A549 (cell line): ENCODE measurements around the gene SPATA17. TPM values are rescaled to one million over a fixed set of nuclear protein-coding genes. Genes with fewer than 3 reads are reported as not detected.

ENCODE experiments used
- ATAC-seq, 2 experiments: fragments of 200-7000 bp in 1 of 2; fragments of >200 bp in 1 of 2; cut with Nextera tagmentation in 1 of 2; cut with Tn5 transposase in 1 of 2; 3 replicates each; pipeline versions ENCODE4 v1.8.0 to v1.9.1; 2018 to 2020; ENCODE audit warnings: mild to moderate bottlenecking in 1 of 2, moderate library complexity in 1 of 2
- CTCF ChIA-PET: fragments of 300-600 bp; sonication (Branson Sonifier 250); formaldehyde crosslinking; extraction: SDS; loops from one replicate; lab custom pipeline; 2021; ENCODE audit warnings: antibody characterized with exemption, inconsistent platforms; lab: Yijun Ruan, JAX
- POLR2A ChIA-PET: fragments of 350-600 bp; formaldehyde crosslinking; extraction: SDS; loops from one replicate; lab custom pipeline; 2021; ENCODE audit warnings: antibody characterized with exemption, inconsistent platforms; lab: Yijun Ruan, JAX
- DNase-seq, 2 experiments: peaks; one replicate each; pipeline versions ENCODE4 v3.0.0 to v3.0.0-alpha.2; 2011 to 2016; ENCODE audit warnings: low read depth in 1 of 2, low spot score in 1 of 2
- FAIRE-seq: peaks from 2 replicates; lab custom pipeline; 2011; peaks lifted over from hg19 to GRCh38; lab: Jason Lieb, UNC
- H3K27ac ChIP-seq, 2 experiments: fragments of >200 bp; sonication (Bioruptor Twin); formaldehyde crosslinking; 3 replicates each; pipeline ENCODE4 v1.5.1; 2016 to 2017
- H3K4me1 ChIP-seq: fragments of >200 bp; sonication (Bioruptor Twin); formaldehyde crosslinking; 3 replicates; pipeline ENCODE4 v1.6.1; 2016
- H3K4me2 ChIP-seq: fragments of >200 bp; sonication (Bioruptor Twin); formaldehyde crosslinking; 3 replicates; pipeline ENCODE4 v1.6.1; 2016
- H3K4me3 ChIP-seq: fragments of >200 bp; sonication (Bioruptor Twin); formaldehyde crosslinking; 3 replicates; pipeline ENCODE4 v1.5.1; 2016
- H3K9me3 ChIP-seq: fragments of >200 bp; sonication (Bioruptor Twin); formaldehyde crosslinking; 3 replicates; pipeline ENCODE4 v1.6.1; 2016
- BCL3 ChIP-seq: fragments of >200 bp; sonication (Bioruptor Twin); formaldehyde crosslinking; IDR thresholded peaks from 3 replicates; pipeline ENCODE4 v1.6.1; 2016
- CBX2 ChIP-seq: fragments of 200-600 bp; sonication (generic); IDR thresholded peaks from 2 replicates; pipeline ENCODE4 v1.6.1; 2016; ENCODE audit warnings: low read depth, mild to moderate bottlenecking, borderline replicate concordance
- E2F6 ChIP-seq: IDR thresholded peaks from 2 replicates; pipeline ENCODE4 v1.6.1; 2012; ENCODE audit warnings: low read depth, borderline replicate concordance
- EHF ChIP-seq: fragments of 250-450 bp; sonication (Bioruptor Pico); IDR thresholded peaks from 2 replicates; pipeline ENCODE4 v1.5.0; 2020; ENCODE audit warnings: mild to moderate bottlenecking
- ELK1 ChIP-seq: fragments of 150-350 bp; IDR thresholded peaks from 2 replicates; pipeline ENCODE4 v1.6.1; 2014; ENCODE audit warnings: low read depth, mild to moderate bottlenecking, low read length
- FOXS1 ChIP-seq: fragments of 250-450 bp; sonication (Bioruptor Pico); IDR thresholded peaks from 2 replicates; pipeline ENCODE4 v1.5.0; 2020; ENCODE audit warnings: mild to moderate bottlenecking, moderate library complexity
- GATA3 ChIP-seq: IDR thresholded peaks from 2 replicates; pipeline ENCODE4 v1.6.1; 2012; ENCODE audit warnings: borderline replicate concordance
- HES2 ChIP-seq: fragments of >200 bp; sonication (Bioruptor Twin); formaldehyde crosslinking; IDR thresholded peaks from 2 replicates; pipeline ENCODE4 v1.6.1; 2016
- HMGXB4 ChIP-seq: fragments of 250-450 bp; sonication (Bioruptor Pico); IDR thresholded peaks from 2 replicates; pipeline ENCODE4 v1.5.0; 2021; ENCODE audit warnings: mild to moderate bottlenecking, moderate library complexity, borderline replicate concordance
- JUNB ChIP-seq: fragments of >200 bp; sonication (Bioruptor Twin); formaldehyde crosslinking; IDR thresholded peaks from 2 replicates; pipeline ENCODE4 v1.6.1; 2016
- MAFK ChIP-seq: fragments of 450-650 bp; IDR thresholded peaks from 2 replicates; pipeline ENCODE4 v1.6.1; 2014; ENCODE audit not compliant: partially characterized antibody
- MYC ChIP-seq: IDR thresholded peaks from 2 replicates; pipeline ENCODE4 v1.6.1; 2012; ENCODE audit warnings: mild to moderate bottlenecking, inconsistent platforms, low read length, improper control_type of control experiment, borderline replicate concordance
- NFE2L2 ChIP-seq: fragments of 150-350 bp; conservative IDR thresholded peaks from 2 replicates; pipeline ENCODE4 v1.6.1; 2014; ENCODE audit warnings: low read length
- NPAS2 ChIP-seq: fragments of 250-450 bp; sonication (Bioruptor Pico); IDR thresholded peaks from 2 replicates; pipeline ENCODE4 v1.8.0; 2022; ENCODE audit warnings: mild to moderate bottlenecking, moderate library complexity, borderline replicate concordance
- POLR2AphosphoS2 ChIP-seq: conservative IDR thresholded peaks from 2 replicates; pipeline ENCODE4 v1.6.1; 2012; ENCODE audit warnings: low read length, improper control_type of control experiment, inconsistent platforms
- RARB ChIP-seq: fragments of 250-450 bp; sonication (Bioruptor Pico); IDR thresholded peaks from 2 replicates; pipeline ENCODE4 v1.8.0; 2021; ENCODE audit warnings: mild to moderate bottlenecking, moderate library complexity
- RCOR1 ChIP-seq: fragments of 150-350 bp; IDR thresholded peaks from 2 replicates; pipeline ENCODE4 v1.6.1; 2014; ENCODE audit warnings: antibody characterized with exemption, low read length, low read depth
- RNF2 ChIP-seq: fragments of 200-600 bp; sonication (generic); IDR thresholded peaks from 2 replicates; pipeline ENCODE4 v1.6.1; 2016; ENCODE audit warnings: low read depth, mild to moderate bottlenecking, antibody characterized with exemption, moderate library complexity, borderline replicate concordance
- TFCP2L1 ChIP-seq: fragments of 250-450 bp; sonication (Bioruptor Pico); IDR thresholded peaks from 2 replicates; pipeline ENCODE4 v1.5.0; 2021; ENCODE audit warnings: mild to moderate bottlenecking
- TP53 ChIP-seq: fragments of 250-450 bp; sonication (Bioruptor Pico); IDR thresholded peaks from 2 replicates; pipeline ENCODE4 v1.5.0; 2021; ENCODE audit warnings: mild to moderate bottlenecking, moderate library complexity
- USF2 ChIP-seq: fragments of 450-650 bp; IDR thresholded peaks from 2 replicates; pipeline ENCODE4 v1.6.1; 2014; ENCODE audit warnings: antibody characterized with exemption
- ZC3H11A ChIP-seq: fragments of 450-650 bp; IDR thresholded peaks from 2 replicates; pipeline ENCODE4 v1.6.1; 2014; ENCODE audit warnings: antibody characterized with exemption, mild to moderate bottlenecking
- ZSCAN20 ChIP-seq: fragments of 250-450 bp; sonication (Bioruptor Pico); IDR thresholded peaks from 2 replicates; pipeline ENCODE4 v1.8.0; 2022; ENCODE audit warnings: mild to moderate bottlenecking, moderate library complexity
- WGBS: methylation state at CpG from one replicate; pipeline ENCODE4 v1.1.6; 2017; ENCODE audit errors: missing lambda C conversion rate; 5-methylcytosine and 5-hydroxymethylcytosine counted together
- polyA plus RNA-seq, 4 experiments: library from polyadenylated mRNA; depleted of rRNA in 3 of 4; stranded (reverse); fragments of >200 nt; fragmentation: RNase III in 1 of 4; extraction: RNeasy Plus Mini Kit Qiagen cat#74134 plus additional on column Dnase treatment in 1 of 4; gene quantifications; 2 replicates in 3 of 4; 3 replicates in 1 of 4; pipeline ENCODE4 v1.2.3, GENCODE V29; 2011 to 2017

The SPATA17 gene
- polyA plus RNA-seq, 2 of the 4 experiments (the other 2 are of a cell fraction): 3.3 to 5.0 TPM

GRCh38 chr1:217627431-217627830 is 3.7 kb upstream of the SPATA17 start:
- H3K4me1 ChIP-seq: peaks cover 16% of the 10 kb centered on the region; the same call in 2 of the 3 replicates
- ChIA-PET POLR2A (no interaction called here), CTCF (interaction anchor here (0.9 kb wide), 1 partner anchor 34 kb away, joined by 5 read pairs; no protein-coding TSS in a partner anchor)
- WGBS: 74% methylated on average over 3 of the region's 3 CpGs
- no peaks in the 10 kb centered on the region for H3K9me3 ChIP-seq
- no peak overlapping the region for H3K4me3 ChIP-seq
- DNase-seq: no peak
- no peak for FAIRE-seq
- H3K4me2 ChIP-seq: no peak overlapping the region
- no peak for ATAC-seq
- TF ChIP-seq ZC3H11A (no peak), RCOR1 (no peak), HES2 (no peak)
- TF ChIP-seq, all 56 proteins: peak for 0
- H3K27ac ChIP-seq: no peak overlapping the region

GRCh38 chr1:217642455-217642854 is 11.3 kb downstream of the SPATA17 start:
- CTCF ChIA-PET: no interaction called here
- FAIRE-seq (no peak), DNase-seq (no peak), ATAC-seq (no peak)
- no peak for TF ChIP-seq NPAS2 (CRISPR knock-in tag)
- no peak for TF ChIP-seq POLR2AphosphoS2
- no peak for TF ChIP-seq FOXS1 (CRISPR knock-in tag)
- TF ChIP-seq TFCP2L1 (CRISPR knock-in tag): no peak
- no peak for TF ChIP-seq RNF2
- no peak for TF ChIP-seq GATA3
- no peak for TF ChIP-seq TP53 (CRISPR knock-in tag)
- no peak for TF ChIP-seq NFE2L2
- no peak for TF ChIP-seq ELK1
- TF ChIP-seq USF2: no peak
- TF ChIP-seq MYC: no peak
- TF ChIP-seq E2F6: no peak
- no peaks in the 10 kb centered on the region for H3K4me1 ChIP-seq
- no peak overlapping the region for H3K4me3 ChIP-seq
- no peak overlapping the region for H3K27ac ChIP-seq
- H3K4me2 ChIP-seq: no peak overlapping the region
- H3K9me3 ChIP-seq: no peaks in the 10 kb centered on the region
- POLR2A ChIA-PET: no interaction called here
- 47% methylated on average over 6 of the region's 6 CpGs for WGBS

GRCh38 chr1:217647791-217648190 is 16.6 kb downstream of the SPATA17 start:
- DNase-seq (no peak), ATAC-seq (no peak), FAIRE-seq (no peak)
- no peaks in the 10 kb centered on the region for H3K4me1 ChIP-seq
- CTCF ChIA-PET: no interaction called here
- no peak overlapping the region for H3K27ac ChIP-seq
- no peak for TF ChIP-seq RNF2
- no peaks in the 10 kb centered on the region for H3K9me3 ChIP-seq
- POLR2A ChIA-PET: no interaction called here
- H3K4me2 ChIP-seq: no peak overlapping the region
- H3K4me3 ChIP-seq: no peak overlapping the region
- 88% methylated on average over 13 of the region's 13 CpGs for WGBS

- WGBS: 90% methylated on average over 4 of the region's 4 CpGs
- H3K4me1 ChIP-seq: no peaks in the 10 kb centered on the region
- H3K9me3 ChIP-seq: no peaks in the 10 kb centered on the region
- POLR2A ChIA-PET: no interaction called here
- H3K4me2 ChIP-seq: no peak overlapping the region
- H3K4me3 ChIP-seq: no peak overlapping the region
- CTCF ChIA-PET: no interaction called here
- DNase-seq: no peak
- no peak overlapping the region for H3K27ac ChIP-seq
- FAIRE-seq: no peak
- ATAC-seq: no peak
- TF ChIP-seq BCL3 (no peak), JUNB (no peak), ZSCAN20 (no peak), ELK1 (no peak), HMGXB4 (no peak), TFCP2L1 (CRISPR knock-in tag) (no peak), EHF (CRISPR knock-in tag) (no peak), MAFK (no peak), NPAS2 (CRISPR knock-in tag) (no peak), CBX2 (no peak), TP53 (CRISPR knock-in tag) (no peak), RARB (CRISPR knock-in tag) (no peak)
These were observed 19.5 kb downstream of the SPATA17 start for GRCh38 chr1:217650674-217651073.
